GM23338 (cell line): ENCODE measurements around the gene SLCO3A1. TPM values are rescaled to one million over a fixed set of nuclear protein-coding genes. Genes with fewer than 3 reads are reported as not detected.

Experiments
- ATAC-seq: fragments of 200-7000 bp; cut with Tn5 transposase; 3 replicates; pipeline ENCODE4 v1.9.1; 2020
- DNase-seq: peaks from one replicate; pipeline ENCODE4 v3.0.0-alpha.2; 2015; ENCODE audit warnings: low spot score
- H2AFZ ChIP-seq: fragments of 200-600 bp; sonication (generic); 2 replicates; pipeline ENCODE4 v1.8.0; 2016; ENCODE audit warnings: antibody characterized with exemption, mild to moderate bottlenecking, moderate library complexity
- H3F3A ChIP-seq: fragments of 200-600 bp; sonication (generic); replicated peaks from 2 replicates; pipeline ENCODE4 v1.8.0; 2017; ENCODE audit warnings: antibody characterized with exemption, mixed run types, low read depth
- H3K27ac ChIP-seq: fragments of 200-600 bp; sonication (generic); 2 replicates; pipeline ENCODE4 v1.6.1; 2016; ENCODE audit warnings: low read depth
- H3K27me3 ChIP-seq: fragments of 200-600 bp; sonication (generic); 2 replicates; pipeline ENCODE4 v1.8.0; 2016; ENCODE audit warnings: mild to moderate bottlenecking, mixed run types, moderate library complexity; ENCODE audit not compliant: insufficient read depth
- H3K36me3 ChIP-seq: fragments of 200-600 bp; sonication (generic); 2 replicates; pipeline ENCODE4 v1.8.0; 2016; ENCODE audit warnings: mild to moderate bottlenecking; ENCODE audit not compliant: insufficient read depth
- H3K4me1 ChIP-seq: fragments of 200-600 bp; sonication (generic); 2 replicates; pipeline ENCODE4 v1.8.0; 2016; ENCODE audit warnings: mild to moderate bottlenecking, moderate library complexity; ENCODE audit not compliant: insufficient read depth
- H3K4me2 ChIP-seq: fragments of 200-600 bp; sonication (generic); 2 replicates; pipeline ENCODE4 v1.7.1; 2017; ENCODE audit warnings: mixed run types
- H3K4me3 ChIP-seq: fragments of 200-600 bp; sonication (generic); 2 replicates; pipeline ENCODE4 v1.6.1; 2016; ENCODE audit warnings: mixed run types
- H3K79me2 ChIP-seq: fragments of 200-600 bp; sonication (generic); replicated peaks from 2 replicates; pipeline ENCODE4 v1.8.0; 2017; ENCODE audit warnings: mild to moderate bottlenecking; ENCODE audit not compliant: insufficient read depth
- H3K9me2 ChIP-seq: fragments of 200-600 bp; sonication (generic); 2 replicates; pipeline ENCODE4 v1.8.0; 2017; ENCODE audit not compliant: insufficient read depth
- H4K20me1 ChIP-seq: fragments of 200-600 bp; sonication (generic); replicated peaks from 2 replicates; pipeline ENCODE4 v1.8.0; 2017; ENCODE audit warnings: mild to moderate bottlenecking; ENCODE audit not compliant: insufficient read depth
- H3K27ac Mint-ChIP-seq: 2 replicates; pipeline ENCODE4 v1.8.0; 2020; ENCODE audit warnings: inconsistent platforms, mild to moderate bottlenecking, moderate library complexity, mixed read lengths
- H3K27me3 Mint-ChIP-seq: 3 replicates; pipeline ENCODE4 v1.8.0; 2022; ENCODE audit warnings: low read depth, mild to moderate bottlenecking, moderate library complexity, mixed read lengths, inconsistent platforms; ENCODE audit not compliant: insufficient read depth, poor library complexity
- H3K36me3 Mint-ChIP-seq: 3 replicates; pipeline ENCODE4 v1.8.0; 2021; ENCODE audit warnings: low read depth, mild to moderate bottlenecking, inconsistent platforms, moderate library complexity, mixed read lengths
- H3K4me1 Mint-ChIP-seq: 3 replicates; pipeline ENCODE4 v1.8.0; 2020; ENCODE audit warnings: mild to moderate bottlenecking, inconsistent platforms, mixed read lengths
- H3K4me3 Mint-ChIP-seq: 3 replicates; pipeline ENCODE4 v1.8.0; 2021; ENCODE audit warnings: moderate library complexity, mild to moderate bottlenecking, inconsistent platforms, mixed read lengths
- H3K9me3 Mint-ChIP-seq: 3 replicates; pipeline ENCODE4 v1.8.0; 2020; ENCODE audit warnings: moderate library complexity, mild to moderate bottlenecking, inconsistent platforms, mixed read lengths
- CREB1 ChIP-seq: fragments of 250-450 bp; sonication (Bioruptor Pico); IDR thresholded peaks from 2 replicates; pipeline ENCODE4 v1.5.0; 2020; ENCODE audit warnings: low read depth, mild to moderate bottlenecking, moderate library complexity
- CTCF ChIP-seq, 2 experiments: fragments of 200-600 bp in 1 of 2; sonication (generic) in 1 of 2; conservative IDR thresholded peaks; 2 replicates each; pipeline versions ENCODE4 v1.5.1 to v1.6.1; 2016 to 2017; ENCODE audit warnings: antibody characterized with exemption in 2 of 2, low read depth in 2 of 2, mild to moderate bottlenecking in 2 of 2, moderate library complexity in 1 of 2
- EZH2phosphoT487 ChIP-seq: fragments of 200-600 bp; sonication (generic); IDR thresholded peaks from one replicate; pipeline ENCODE4 v1.8.1; 2018; ENCODE audit warnings: antibody characterized with exemption; ENCODE audit not compliant: unreplicated experiment
- NANOG ChIP-seq: IDR thresholded peaks from 2 replicates; pipeline ENCODE4 v1.6.1; 2016; ENCODE audit warnings: antibody characterized with exemption, borderline replicate concordance
- POLR2AphosphoS5 ChIP-seq: IDR thresholded peaks from 2 replicates; pipeline ENCODE4 v1.6.1; 2016; ENCODE audit warnings: antibody characterized with exemption, low read depth
- REST ChIP-seq: IDR thresholded peaks from one replicate; pipeline ENCODE4 v1.6.1; 2018; ENCODE audit warnings: antibody characterized with exemption; ENCODE audit not compliant: unreplicated experiment
- STAT1 ChIP-seq: IDR thresholded peaks from one replicate; pipeline ENCODE4 v1.6.1; 2016; ENCODE audit warnings: antibody characterized with exemption; ENCODE audit not compliant: unreplicated experiment
- ZNF114 ChIP-seq: fragments of 250-450 bp; sonication (Bioruptor Pico); IDR thresholded peaks from 2 replicates; pipeline ENCODE4 v1.5.0; 2020; ENCODE audit warnings: mild to moderate bottlenecking, moderate library complexity
- polyA plus RNA-seq: library from polyadenylated mRNA; unstranded; fragments of >200 nt; fragmentation: Nextera tagmentation; extraction: Ambion mirVana; gene quantifications from 2 replicates; pipeline ENCODE4 v1.2.1, GENCODE V29; 2016
- total RNA-seq: library from RNA; depleted of rRNA; stranded (reverse); fragments of >200 nt; shearing (Covaris generic); gene quantifications from 2 replicates; pipeline ENCODE4 v1.2.3, GENCODE V29; 2014
- TF ChIP-seq, protein P1 (sequence below): IDR thresholded peaks from 2 replicates; pipeline ENCODE4 v1.6.1; 2016; ENCODE audit warnings: antibody characterized with exemption

Gene SLCO3A1
- total and polyA plus RNA-seq, 2 experiments from 2014 or later: 7.3 to 9.4 TPM

GRCh38 chr15:92170897-92171296 lies 317.4 kb downstream of the SLCO3A1 start:
- Histone ChIP-seq H2AFZ (no peak overlapping the region), H3K9me2 (no peaks in the 10 kb centered on the region; the same call in 1 of the 2 replicates), H3K4me3 (no peak overlapping the region), H3K4me1 (peaks cover 8% of the 10 kb centered on the region), H3K79me2 (no peaks in the 10 kb centered on the region), H4K20me1 (no peaks in the 10 kb centered on the region), H3K36me3 (no peaks in the 10 kb centered on the region), H3K27ac (no peak overlapping the region), H3K4me2 (no peak overlapping the region), H3K27me3 (no peaks in the 10 kb centered on the region), H3F3A (no peaks in the 10 kb centered on the region)
- TF ChIP-seq REST (no peak), ZNF114 (CRISPR knock-in tag) (no peak)
- Mint-ChIP-seq H3K27me3 (peaks cover 9% of the 10 kb centered on the region), H3K36me3 (no peaks in the 10 kb centered on the region; the same call in 2 of the 3 replicates), H3K27ac (no peak overlapping the region), H3K9me3 (no peaks in the 10 kb centered on the region), H3K4me3 (no peak overlapping the region), H3K4me1 (peaks cover 10% of the 10 kb centered on the region)
- ATAC-seq (no peak), DNase-seq (no peak)

- Histone ChIP-seq H3K9me2 (peaks cover 13% of the 10 kb centered on the region; the same call in 1 of the 2 replicates), H3F3A (no peaks in the 10 kb centered on the region), H2AFZ (no peak overlapping the region), H3K79me2 (no peaks in the 10 kb centered on the region), H3K27ac (no peak overlapping the region), H3K4me2 (no peak overlapping the region), H4K20me1 (no peaks in the 10 kb centered on the region), H3K4me3 (no peak overlapping the region), H3K4me1 (no peaks in the 10 kb centered on the region), H3K27me3 (no peaks in the 10 kb centered on the region), H3K36me3 (no peaks in the 10 kb centered on the region)
- no peaks in the 10 kb centered on the region; the same call in 2 of the 3 replicates for H3K4me1 Mint-ChIP-seq
- no peak for ATAC-seq
- no peaks in the 10 kb centered on the region for H3K9me3 Mint-ChIP-seq
- no peaks in the 10 kb centered on the region for H3K36me3 Mint-ChIP-seq
- no peak for TF ChIP-seq STAT1
- TF ChIP-seq NANOG: no peak
- TF ChIP-seq CREB1: no peak
- no peak for TF ChIP-seq EZH2phosphoT487
- H3K4me3 Mint-ChIP-seq: no peak overlapping the region
- no peak overlapping the region for H3K27ac Mint-ChIP-seq
- no peak for DNase-seq
- peaks cover 2% of the 10 kb centered on the region for H3K27me3 Mint-ChIP-seq
Observed at GRCh38 chr15:92178911-92179310, 325.4 kb downstream of the SLCO3A1 start.

DNA sequence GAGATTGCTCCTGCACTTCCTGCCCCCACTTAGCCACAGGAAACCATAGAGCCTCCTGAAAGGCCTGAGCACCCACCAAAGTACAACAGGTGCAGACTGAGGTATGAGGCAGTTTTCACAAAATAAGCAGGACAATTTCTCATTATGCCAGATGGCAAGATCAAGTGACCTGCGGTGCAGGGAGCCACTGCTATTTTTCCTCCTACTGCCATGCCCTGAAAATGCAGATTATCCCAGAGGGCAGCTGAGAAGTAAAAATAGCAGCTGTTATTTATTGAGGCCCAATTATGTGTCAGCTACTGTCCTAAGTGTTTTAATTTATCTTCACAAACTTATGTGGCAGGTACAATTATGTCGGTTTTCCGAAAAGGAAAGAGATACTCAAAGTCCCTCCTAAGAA lies 330.6 kb downstream of the SLCO3A1 start:
- no peak overlapping the region for H3K27ac Mint-ChIP-seq
- H3K4me1 ChIP-seq: no peaks in the 10 kb centered on the region
- DNase-seq (no peak), ATAC-seq (no peak)
- H3K4me3 ChIP-seq: no peak overlapping the region
- H3K9me3 Mint-ChIP-seq: no peaks in the 10 kb centered on the region
- no peaks in the 10 kb centered on the region for H3K36me3 ChIP-seq
- H3K79me2 ChIP-seq: no peaks in the 10 kb centered on the region
- H4K20me1 ChIP-seq: no peaks in the 10 kb centered on the region
- TF ChIP-seq, protein P1, sequence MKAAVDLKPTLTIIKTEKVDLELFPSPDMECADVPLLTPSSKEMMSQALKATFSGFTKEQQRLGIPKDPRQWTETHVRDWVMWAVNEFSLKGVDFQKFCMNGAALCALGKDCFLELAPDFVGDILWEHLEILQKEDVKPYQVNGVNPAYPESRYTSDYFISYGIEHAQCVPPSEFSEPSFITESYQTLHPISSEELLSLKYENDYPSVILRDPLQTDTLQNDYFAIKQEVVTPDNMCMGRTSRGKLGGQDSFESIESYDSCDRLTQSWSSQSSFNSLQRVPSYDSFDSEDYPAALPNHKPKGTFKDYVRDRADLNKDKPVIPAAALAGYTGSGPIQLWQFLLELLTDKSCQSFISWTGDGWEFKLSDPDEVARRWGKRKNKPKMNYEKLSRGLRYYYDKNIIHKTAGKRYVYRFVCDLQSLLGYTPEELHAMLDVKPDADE: no peak
- TF ChIP-seq NANOG: no peak
- no peak for TF ChIP-seq POLR2AphosphoS5
- TF ChIP-seq CTCF (conservative IDR thresholded peaks at IDR 0.05; ENCODE audit: low read depth in 2 of 2): no peak
- H3K27ac ChIP-seq: no peak overlapping the region
- H3K4me1 Mint-ChIP-seq: no peaks in the 10 kb centered on the region
- no peaks in the 10 kb centered on the region for H3F3A ChIP-seq
- H3K4me2 ChIP-seq: no peak overlapping the region
- H3K27me3 Mint-ChIP-seq: peaks cover 2% of the 10 kb centered on the region
- H3K36me3 Mint-ChIP-seq: no peaks in the 10 kb centered on the region
- H3K9me2 ChIP-seq: peaks cover 22% of the 10 kb centered on the region; the same call in 1 of the 2 replicates
- no peaks in the 10 kb centered on the region for H3K27me3 ChIP-seq
- no peak overlapping the region for H2AFZ ChIP-seq
- H3K4me3 Mint-ChIP-seq: no peak overlapping the region
